C4-2B (cell line): Measurements from ENCODE around the gene PRKAG2.

Experiments
- ZFX ChIP-seq: fragments of 450-650 bp; IDR thresholded peaks from 2 replicates; pipeline ENCODE4 v1.6.1; 2017
- TF ChIP-seq, protein P1 (sequence below): fragments of 450-650 bp; conservative IDR thresholded peaks from 2 replicates; pipeline ENCODE4 v1.5.1; 2017; ENCODE audit warnings: mild to moderate bottlenecking

GRCh38 chr7:151780631-151781030 is 96.3 kb downstream of the PRKAG2 start:
- TF ChIP-seq, protein P1, sequence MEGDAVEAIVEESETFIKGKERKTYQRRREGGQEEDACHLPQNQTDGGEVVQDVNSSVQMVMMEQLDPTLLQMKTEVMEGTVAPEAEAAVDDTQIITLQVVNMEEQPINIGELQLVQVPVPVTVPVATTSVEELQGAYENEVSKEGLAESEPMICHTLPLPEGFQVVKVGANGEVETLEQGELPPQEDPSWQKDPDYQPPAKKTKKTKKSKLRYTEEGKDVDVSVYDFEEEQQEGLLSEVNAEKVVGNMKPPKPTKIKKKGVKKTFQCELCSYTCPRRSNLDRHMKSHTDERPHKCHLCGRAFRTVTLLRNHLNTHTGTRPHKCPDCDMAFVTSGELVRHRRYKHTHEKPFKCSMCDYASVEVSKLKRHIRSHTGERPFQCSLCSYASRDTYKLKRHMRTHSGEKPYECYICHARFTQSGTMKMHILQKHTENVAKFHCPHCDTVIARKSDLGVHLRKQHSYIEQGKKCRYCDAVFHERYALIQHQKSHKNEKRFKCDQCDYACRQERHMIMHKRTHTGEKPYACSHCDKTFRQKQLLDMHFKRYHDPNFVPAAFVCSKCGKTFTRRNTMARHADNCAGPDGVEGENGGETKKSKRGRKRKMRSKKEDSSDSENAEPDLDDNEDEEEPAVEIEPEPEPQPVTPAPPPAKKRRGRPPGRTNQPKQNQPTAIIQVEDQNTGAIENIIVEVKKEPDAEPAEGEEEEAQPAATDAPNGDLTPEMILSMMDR, result no peak
- no peak for TF ChIP-seq ZFX
